ENCODE measurements around the gene KRTAP10-5.
"Not testable (repeated sequence)": the region's sequence is repeated elsewhere in the genome, so short reads cannot be mapped to it uniquely, and the experiment has no call there.

The KRTAP10-5 gene

GRCh38 chr21:44571844-44572782 lies 8.3 kb downstream of the KRTAP10-5 start:
- no peak for FAIRE-seq

DNA sequence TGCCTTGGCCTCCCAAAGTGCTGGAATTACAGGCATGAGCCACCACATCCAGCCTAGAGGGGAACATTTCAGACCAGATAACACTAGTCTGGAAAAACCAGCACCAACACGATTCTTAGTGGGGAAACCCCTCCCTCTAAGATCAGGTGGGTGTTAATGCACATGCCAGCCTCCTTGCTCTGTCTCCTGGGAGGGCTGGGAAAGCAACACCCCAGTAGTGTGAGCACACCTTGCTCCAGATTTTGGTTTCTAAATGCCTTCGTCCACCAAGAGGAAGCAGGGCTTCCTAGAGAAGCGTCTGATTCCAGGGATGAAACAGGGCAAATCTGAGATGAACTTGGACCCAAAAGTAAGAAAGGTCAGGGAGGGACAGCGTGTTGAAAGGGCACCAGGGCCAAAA lies 9.1 kb downstream of the KRTAP10-5 start:
- no peak for DNase-seq (ENCODE audit: low spot score)
- FAIRE-seq, result no peak

More at GRCh38 chr21:44571844-44572782, 8.3 kb downstream of the KRTAP10-5 start:
- no peak for DNase-seq (ENCODE audit: low spot score)

GRCh38 chr21:44569861-44570517 lies 10.4 kb downstream of the KRTAP10-5 start:
- DNase-seq (ENCODE audit: low spot score), result no peak
- FAIRE-seq, result no peak

DNA sequence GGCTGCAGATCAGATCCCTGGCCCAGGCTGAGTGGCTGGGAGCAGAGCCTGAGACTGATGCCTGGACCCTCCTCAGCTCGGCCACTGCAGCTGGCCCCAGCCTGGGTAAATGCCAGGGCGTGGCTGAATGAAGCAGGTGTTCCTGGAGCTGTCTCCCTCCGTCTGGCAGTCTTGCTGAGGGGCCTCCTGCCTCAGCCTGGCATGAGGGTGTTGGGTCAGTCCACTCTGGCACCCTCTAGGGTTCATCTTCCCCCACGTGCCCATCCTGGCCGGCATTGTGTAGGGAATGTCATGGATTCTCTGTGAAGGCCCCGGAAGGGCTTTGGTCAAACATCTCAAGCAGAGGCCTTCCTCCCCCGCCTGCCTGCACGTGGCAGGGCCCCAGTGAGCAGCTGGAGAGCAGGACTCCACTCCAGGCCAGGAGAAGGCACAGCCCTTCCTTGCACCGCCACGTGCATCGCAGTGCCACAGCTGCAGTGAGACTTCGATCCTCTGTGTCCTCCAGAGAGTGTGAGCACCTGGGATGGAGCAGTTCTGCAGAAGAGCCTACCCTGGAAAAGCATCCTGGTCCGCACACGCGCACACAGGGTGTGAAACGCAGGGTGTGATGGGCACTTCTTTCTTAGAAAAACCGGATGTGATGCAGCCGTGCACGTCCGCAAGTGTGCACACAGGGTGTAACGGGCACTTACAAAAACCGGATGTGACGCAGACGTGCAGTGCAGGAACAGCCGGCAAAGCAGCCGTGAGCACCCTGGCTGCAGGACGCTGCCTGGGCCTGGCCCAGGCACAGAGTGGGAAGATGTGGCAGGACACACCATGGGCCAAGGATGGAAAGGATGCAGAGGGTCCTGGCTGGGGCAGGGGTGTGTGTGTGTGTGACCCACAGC lies 11.5 kb downstream of the KRTAP10-5 start:
- no peak for DNase-seq (ENCODE audit: low spot score)
- no peak for FAIRE-seq

GRCh38 chr21:44568261-44568660 lies 12.1 kb downstream of the KRTAP10-5 start:
- no peak for DNase-seq (ENCODE audit: low spot score)
- no peak for FAIRE-seq

DNA sequence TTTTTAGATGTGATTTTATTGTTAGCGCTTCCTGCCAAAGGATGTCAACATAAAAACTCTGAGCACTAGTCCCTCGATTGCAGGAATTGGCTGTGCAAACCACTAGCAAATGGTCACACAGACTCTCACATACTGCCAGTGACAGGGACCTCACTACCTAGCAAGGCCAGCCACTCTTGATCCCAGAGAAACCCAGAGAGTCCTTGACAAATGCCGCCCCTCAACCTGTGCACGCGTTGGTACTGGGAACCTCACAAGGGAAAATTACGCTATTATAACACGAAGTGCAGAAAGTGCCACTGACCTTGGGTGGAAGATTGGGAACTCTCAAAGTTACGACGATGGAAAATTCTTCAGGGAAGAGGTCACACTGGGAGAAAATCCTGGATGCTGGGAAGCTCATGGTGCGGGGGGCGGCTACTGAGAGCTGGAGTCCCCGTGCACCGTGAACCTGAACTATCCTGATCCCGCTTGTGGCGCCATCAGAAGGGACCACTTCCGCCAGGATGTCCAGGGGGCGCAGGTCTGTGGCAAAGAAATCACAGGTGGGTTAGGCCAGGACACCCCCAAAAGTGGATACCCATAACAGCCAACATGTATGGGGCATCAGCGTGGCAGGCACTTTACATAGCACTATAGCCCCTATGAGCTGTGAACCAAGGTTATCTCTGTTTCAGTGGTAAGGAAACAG lies 12.8 kb downstream of the KRTAP10-5 start:
- DNase-seq (ENCODE audit: low spot score), result no peak
- FAIRE-seq, result no peak

DNA sequence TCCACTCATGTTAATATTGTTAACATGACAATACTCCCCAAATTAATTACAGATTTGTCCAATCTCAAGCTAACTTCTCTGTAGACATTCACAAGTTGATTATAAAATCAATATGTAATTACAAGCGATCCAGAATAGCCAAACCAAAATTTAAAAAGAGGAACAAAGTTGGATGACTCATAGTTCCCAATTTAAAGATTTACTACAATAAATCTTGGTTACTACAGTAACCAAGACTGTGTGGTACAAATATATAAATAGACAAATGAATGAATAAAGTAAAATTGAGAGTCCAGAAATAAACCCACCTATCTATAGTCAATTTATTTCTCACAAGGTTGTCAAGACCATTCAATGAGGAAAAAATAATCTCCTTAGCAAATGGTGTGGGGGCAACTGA lies 14.0 kb downstream of the KRTAP10-5 start:
- no peak for FAIRE-seq
- no peak for DNase-seq (ENCODE audit: low spot score)

DNA sequence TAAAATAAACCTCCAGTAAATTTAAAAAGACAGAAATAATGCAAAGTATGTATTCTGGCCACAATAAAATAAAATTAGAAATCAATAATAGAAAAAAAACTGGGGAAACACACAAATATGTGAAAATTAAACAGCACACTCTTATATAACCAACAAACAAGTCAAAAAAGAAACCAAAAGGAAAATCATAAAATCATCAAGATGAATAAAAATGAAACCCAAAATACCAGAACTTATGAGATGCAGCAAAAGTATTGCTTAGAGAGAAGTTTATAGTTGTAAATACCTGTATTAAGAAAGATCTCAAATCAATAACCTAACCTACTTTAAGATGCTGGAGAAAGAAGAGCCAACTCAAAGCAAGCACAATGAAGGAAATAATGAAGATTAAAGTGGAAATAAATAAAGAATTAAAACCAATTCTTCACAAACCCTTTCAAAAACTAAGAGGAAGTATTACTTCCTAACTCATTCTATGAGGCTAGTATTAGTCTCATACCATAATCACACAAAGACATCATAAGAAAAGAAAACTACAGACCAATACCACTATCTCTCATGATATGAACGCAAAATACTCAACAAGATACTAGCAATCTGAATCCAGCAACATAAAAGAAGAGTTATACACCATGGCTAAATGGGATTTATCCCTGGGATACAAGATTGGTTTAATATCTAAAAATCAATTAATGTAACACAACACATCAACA lies 15.4 kb downstream of the KRTAP10-5 start:
- DNase-seq (ENCODE audit: low spot score), result no peak
- no peak for FAIRE-seq

DNA sequence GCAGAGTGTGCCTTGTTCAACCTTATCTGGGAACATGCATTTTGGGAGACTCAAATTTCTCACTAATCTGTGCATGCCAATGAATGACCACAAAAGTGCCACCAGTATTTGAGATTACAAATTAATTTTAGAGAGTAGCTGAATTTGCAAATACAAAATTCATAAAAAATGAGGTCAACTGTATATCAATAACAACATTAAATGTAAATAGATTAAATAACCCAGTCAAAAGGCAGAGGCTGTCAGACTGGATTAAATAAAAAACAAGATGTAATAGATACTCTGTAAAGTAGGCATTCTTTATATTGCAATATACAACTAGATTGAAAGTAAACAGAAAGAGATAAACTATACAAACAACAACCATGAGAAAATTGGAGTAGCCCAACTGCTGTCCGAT lies 16.3 kb downstream of the KRTAP10-5 start:
- FAIRE-seq (no peak), DNase-seq (ENCODE audit: low spot score) (no peak)

- no peak for DNase-seq (ENCODE audit: low spot score)
- FAIRE-seq, result no peak
Measured at GRCh38 chr21:44558695-44559094, 21.7 kb downstream of the KRTAP10-5 start, which contains the start of gene KRTAP10-3. Gene KRTAP10-3, minus strand, starts transcription at chr21:44558795. Its CDS starts 80 bp downstream, at chr21:44558715.

DNA sequence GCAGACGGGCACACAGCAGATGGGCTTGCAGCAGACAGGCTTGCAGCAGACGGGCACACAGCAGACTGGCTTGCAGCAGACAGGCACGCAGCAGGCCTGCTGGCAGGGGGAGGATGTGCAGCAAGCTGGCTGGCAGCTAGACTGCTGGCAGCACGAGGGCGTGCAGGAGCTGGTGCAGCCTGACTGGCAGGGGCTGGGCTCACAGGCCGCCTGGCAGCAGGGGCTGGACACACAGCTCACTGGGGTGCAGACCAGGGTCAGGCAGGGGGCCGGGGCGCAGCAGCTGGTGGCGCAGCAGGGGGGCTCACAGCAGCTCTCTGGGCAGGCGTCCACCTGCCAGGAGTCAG lies 22.1 kb downstream of the KRTAP10-5 start:
- FAIRE-seq, result not testable (repeated sequence)

DNA sequence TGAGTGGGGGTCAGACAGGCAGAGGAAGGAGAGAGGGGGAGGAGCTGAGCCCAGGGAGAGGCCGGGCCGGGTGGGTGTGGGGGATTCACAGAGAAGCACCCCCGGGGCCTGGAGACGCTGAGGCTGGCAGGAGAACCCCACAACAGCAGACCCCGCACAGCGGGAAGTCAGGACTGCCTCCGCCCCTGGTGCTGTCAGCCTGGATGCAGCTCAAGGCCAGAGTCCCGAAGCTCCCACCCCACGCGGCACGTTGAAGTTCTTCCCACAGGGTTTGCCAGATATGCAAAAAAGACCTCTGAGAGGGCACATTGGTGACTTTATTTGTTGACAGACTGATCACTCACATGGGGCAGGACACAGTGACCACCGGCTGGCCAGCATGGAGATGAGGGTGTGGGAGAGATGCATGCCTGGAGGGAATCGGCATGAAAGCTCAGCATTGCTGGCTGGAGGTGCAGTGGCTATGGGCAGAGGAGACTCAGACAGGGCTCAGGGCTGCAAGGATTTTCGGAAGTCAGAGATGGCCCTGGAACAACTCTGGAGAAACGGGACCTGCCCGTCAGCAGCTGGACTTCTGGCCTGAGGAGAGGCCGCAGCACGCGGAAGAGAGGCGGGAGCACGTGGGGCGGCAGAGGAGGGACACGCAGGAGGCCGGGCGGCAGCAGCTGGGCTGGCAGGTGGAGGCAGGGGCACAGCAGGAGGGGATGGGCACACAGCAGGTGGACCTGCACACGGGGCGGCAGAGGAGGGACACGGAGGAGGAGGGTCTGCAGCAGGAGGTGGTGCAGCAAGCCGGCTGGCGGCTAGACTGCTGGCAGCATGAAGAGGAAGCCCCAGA lies 22.7 kb downstream of the KRTAP10-5 start:
- no peak for DNase-seq (ENCODE audit: low spot score)
- no peak for FAIRE-seq

More for the DNA sequence above, 22.1 kb downstream of the KRTAP10-5 start:
- not testable (repeated sequence) for DNase-seq (ENCODE audit: low spot score)

- FAIRE-seq (no peak), DNase-seq (ENCODE audit: low spot score) (no peak)
Measured at GRCh38 chr21:44556879-44557278, 23.5 kb downstream of the KRTAP10-5 start.

- DNase-seq (ENCODE audit: low spot score), result no peak
- FAIRE-seq, result no peak
Measured at GRCh38 chr21:44555200-44555875, 25.1 kb downstream of the KRTAP10-5 start.

DNA sequence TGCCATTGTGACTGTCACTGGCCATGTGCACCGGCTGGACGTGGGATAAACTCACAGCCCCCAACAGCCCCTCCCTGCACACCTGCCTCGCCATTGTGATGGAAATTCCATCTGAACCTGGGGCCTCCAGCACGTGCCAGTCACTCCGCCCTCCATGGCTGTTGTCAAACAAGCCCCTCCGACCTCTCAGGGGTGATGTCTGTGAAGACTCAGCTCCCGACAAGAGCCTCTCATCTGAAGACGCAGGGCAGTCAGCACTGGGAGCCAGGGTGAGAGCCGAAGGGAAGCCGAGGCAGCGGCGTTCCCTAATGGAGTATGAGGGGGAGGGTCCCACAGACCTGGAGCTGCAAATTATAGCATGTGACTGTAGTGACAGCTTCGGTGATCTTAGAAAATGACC lies 27.7 kb downstream of the KRTAP10-5 start:
- DNase-seq (ENCODE audit: low spot score) (no peak), FAIRE-seq (no peak)

- no peak for FAIRE-seq
- no peak for DNase-seq (ENCODE audit: low spot score)
Measured at GRCh38 chr21:44552136-44552535, 28.3 kb downstream of the KRTAP10-5 start.

DNA sequence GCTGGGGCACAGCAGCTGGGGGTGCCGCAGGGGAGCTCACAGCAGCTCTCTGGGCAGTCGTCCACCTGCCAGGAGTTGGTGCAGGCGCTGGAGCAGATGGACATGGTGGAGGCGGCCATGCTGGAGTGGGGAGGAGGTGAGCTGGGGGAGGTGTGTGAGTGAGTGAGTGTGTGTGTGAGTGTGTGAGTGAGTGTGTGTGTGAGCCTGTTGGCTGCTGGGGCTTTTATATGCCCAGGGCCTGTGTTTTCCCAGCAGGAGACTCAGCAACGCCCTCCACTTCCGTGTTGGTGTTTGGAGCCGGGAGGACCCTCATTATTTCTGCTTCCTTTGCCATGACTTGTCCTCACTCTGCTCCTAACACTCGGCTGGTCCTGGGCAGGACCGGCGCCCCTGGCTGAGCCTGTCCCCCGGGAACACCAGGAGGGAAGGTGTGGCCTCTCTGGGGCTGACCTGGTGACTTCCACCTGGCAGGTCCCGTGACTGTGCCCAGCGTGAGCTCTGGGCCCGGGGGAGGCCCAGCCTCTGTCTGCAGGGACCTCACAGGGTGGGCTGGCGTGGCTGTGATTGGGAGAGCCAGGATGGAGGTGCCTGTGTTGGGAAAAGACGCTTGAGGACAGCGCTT lies 29.0 kb downstream of the KRTAP10-5 start, which contains the start of gene KRTAP10-2:
Gene KRTAP10-2, minus strand, starts transcription at position 166 of the 622 bp plus-strand sequence. Its CDS starts 47 bp downstream, at position 119.
- FAIRE-seq (no peak), DNase-seq (ENCODE audit: low spot score) (no peak)

GRCh38 chr21:44550807-44551206 lies 29.6 kb downstream of the KRTAP10-5 start:
- FAIRE-seq (no peak), DNase-seq (ENCODE audit: low spot score) (no peak)

All from RCC 7860 (cell line).